ENCODE results near the gene SULF2.
"Not testable (repeated sequence)": the region's sequence is repeated elsewhere in the genome, so short reads cannot be mapped to it uniquely, and the experiment has no call there.

SULF2 gene

DNA sequence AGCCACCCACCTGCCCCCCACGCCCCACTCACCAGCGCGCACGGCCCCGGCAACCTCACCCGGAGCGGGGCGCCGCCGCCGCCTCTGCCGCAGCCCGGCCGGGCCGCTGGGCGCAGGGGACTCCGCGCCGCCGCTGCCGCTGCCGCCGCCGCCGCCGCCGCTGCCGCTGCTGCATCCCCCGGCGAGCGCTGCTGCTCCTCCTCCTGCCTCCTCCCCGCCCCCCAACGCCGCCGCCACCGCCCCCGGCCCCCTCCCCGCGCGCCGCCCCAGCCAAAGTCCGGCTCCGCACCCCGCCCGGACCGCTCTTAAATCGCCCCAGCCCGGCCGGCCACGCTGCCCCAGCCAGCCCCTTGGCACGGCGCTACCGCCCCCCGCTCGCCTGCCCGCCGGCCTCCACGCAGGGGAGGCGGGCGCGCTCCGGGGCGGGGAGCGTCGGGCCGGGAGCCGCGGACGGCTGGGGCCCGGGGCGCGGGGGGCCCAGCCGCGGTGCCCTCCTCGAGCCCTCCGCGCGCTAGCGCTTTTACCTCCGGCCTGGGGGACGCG is at the start of gene SULF2:
TSS of gene SULF2 (minus strand) at position 171 of the 543 bp plus-strand sequence. CDS start 28,118 bp downstream, outside the sequence.
- DNase-seq, result no peak

DNA sequence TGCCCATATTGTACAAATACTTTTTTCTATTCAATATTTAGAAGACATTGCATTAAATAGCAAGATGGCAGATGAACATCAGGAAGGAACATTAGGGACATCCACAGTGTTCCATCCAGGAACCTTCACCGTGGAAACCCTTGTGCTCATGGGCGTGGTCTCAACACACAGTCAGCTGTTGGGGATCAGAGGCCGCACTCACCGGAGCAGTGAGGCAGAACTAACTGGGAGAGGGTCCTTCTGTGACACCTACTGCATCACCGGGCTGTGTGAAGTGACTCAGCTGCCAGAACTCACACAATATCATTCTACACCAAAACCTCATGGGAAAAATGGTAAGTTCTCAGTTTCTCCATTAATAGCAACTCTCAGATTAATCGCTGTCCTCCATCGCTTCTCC is 46.4 kb upstream of the SULF2 start:
- DNase-seq, result not testable (repeated sequence)

DNA sequence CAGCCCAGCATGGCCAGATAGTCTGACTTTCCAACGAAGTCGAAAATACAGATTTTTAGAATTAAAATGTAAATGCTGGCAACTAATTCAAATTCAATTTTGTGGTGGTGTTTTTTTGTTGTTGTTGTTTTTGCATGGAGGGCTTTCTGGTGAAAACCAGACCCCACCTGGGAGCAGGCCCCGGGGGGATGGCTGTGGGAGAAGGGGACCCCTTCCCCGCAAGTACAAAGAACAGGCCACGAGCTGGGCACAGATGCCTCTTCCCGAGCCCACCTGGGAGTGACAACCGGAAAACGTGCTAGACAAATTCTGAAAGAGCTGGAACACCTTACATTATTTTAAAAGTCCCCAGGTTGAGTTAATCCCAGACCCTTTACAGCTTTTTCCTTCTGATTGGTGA is 41.4 kb upstream of the SULF2 start:
- not testable (repeated sequence) for DNase-seq

DNA sequence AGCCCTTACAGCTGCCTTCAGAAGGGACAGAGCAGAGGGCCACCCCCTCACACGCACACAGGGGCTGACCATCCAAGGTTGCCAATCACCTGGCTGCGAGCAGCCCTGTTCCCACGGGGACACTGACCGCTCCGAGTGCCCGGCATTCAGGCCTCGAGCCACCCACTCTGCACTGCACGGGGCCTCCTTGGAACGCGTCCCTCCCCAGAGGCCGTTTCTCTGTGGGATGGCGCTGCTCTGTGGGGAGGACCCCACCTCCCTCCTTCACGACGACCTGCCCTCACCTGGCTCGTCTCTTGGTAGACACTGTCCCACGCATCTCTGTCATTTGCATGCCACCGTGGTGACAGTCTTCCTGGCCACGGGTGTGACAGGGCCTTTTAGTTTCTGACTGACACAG is 40.7 kb upstream of the SULF2 start:
- DNase-seq, result not testable (repeated sequence)

DNA sequence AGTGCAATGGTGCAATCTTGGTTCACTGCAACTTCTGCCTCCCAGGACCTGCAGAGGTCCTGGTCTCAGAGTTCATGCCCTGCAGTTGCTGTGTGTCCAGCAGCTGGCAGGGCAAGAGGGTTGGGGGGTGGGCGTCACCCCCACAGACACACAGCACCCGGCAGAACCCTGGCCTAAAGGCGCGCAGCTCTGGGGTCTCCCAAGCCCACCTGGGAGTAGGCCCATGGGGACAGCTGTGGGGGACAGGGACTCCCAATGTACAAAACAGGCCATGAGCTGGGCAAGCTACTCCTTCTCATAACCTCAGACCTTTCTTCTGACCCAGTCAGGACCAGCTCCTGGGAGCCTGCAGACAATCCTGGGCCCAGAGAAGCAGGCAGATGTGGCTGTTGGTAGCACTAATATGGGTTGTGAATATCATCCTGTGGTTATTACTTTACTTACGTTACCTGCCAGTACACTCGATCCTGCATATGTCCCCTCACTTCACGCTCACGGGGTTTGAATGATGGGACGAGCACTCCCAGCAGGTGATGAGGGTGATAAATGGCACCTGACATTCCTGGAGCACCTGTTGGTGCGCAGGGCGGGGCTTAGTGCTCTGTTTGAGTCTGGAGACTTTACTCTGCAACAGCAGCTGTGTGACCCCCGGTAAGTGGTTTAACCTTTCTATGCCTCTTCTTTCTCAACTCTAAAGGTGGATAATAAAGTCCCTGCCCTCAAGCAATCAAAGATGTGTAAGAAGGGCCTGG is 39.9 kb upstream of the SULF2 start:
- DNase-seq, result no peak

DNA sequence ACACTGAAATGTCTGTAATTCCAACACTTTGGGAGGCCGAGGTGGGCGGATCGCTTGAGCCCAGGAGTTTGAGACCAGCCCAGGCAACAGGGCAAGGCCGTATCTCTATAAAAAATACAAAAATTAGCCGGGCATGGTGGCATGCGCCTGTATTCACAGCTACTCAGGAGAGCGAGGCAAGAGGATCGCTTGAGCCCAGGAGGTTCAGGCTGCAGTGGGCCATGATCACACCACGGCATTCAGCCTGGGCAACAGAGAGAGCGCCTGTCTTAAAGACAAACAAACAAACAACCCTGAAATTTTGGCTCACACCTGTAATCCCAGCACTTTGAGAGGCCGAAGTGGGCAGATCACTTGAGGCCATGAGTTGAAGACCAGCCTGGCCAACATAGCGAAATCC is 38.7 kb upstream of the SULF2 start:
- DNase-seq, result not testable (repeated sequence)

DNA sequence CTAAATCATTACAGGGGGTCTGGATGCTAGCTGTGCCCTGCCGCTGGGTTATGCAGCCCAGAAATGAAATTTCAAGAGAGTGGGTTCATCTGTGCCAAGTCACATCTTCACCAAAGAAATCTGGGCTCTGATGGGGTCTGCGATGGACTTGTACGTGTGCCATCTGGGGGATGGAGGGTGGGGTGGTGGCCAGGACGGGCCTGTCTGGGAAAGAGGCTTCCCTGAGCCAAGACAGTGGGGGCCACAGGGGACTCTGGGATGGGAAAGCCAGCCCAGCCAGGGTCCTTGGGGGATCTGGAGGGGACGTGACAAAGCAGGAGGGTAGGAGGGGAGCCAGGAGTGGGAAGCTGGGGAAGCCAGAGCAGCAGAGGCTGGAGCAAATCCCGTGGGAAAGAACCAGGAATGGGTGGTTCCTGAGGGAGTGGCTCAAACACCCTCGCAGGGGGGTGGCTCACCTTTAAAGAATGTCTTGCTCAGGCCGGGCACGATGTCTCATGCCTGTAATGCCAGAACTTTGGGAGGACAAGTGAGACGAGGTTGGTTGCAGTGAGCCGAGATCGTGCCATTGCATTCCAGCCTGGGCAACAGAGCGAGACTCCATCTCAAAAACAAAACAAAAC is 36.3 kb upstream of the SULF2 start:
- DNase-seq, result no peak

DNA sequence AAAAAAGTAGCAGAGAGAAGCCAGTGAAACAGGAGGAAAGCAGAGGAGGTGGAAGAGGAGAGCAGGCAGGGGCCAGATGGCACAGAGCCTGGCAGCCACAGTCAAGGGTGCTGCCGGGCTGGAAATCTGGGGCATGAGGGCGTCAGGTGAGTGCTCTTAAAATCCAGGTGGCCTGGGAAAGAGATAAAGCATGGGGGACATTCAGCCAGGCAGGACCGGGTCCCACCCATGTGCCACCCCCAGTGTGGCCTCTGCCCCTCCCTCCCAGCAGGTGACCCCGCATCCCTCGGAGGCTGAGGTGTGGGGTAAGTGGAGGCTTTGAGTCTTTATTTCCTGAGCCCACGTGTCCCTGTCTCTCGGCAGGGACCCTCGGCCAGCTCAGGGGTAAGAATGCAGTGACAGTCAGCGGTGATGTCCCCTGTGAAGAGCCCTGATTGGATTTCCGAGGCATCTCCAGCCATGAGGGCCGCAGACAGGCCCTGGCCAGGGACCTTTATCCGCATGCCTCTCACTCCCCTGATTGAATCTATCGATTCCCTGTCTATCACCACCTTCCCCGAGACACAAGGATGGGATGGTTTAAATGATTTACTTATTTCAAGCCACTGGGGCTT is 33.8 kb upstream of the SULF2 start:
- DNase-seq, result no peak

DNA sequence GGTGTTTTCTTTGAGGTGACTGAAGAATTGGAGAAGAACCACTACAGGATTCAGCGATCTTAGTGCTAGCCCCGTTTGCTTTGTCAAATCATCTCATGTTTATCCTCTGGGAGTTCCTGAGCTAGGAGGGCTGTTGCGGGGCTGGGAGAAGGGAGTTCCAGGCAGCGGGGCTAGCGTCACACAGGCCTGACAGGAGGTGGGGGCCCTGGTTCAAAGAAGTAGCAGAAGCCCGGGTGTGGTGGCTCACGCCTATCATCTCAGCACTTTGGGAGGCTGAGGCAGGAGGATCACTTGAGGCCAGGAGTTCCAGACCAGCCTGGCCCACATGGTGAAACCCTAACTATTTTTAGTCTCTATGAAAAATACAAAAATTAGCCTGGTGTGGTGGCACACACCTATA is 33.2 kb upstream of the SULF2 start:
- no peak for DNase-seq

DNA sequence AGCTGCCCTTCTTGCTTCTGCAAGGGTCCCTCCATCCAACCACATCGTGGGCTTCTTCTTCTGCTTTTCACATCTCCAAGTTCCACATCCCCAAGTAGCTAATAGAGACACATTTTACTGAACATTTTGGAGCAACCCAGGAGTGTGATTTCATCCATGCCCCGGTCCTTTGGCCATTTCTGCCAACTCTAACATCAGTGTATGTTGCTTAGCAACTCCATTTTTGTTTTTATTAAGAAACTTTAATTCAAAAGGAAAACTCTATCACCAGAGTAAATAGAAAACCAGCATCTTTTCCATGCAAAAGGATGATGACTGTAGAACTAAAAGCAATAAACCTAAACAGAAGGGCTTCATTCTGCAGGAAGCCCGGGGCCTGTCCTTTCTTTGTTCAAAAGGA is 32.7 kb upstream of the SULF2 start:
- DNase-seq, result no peak

DNA sequence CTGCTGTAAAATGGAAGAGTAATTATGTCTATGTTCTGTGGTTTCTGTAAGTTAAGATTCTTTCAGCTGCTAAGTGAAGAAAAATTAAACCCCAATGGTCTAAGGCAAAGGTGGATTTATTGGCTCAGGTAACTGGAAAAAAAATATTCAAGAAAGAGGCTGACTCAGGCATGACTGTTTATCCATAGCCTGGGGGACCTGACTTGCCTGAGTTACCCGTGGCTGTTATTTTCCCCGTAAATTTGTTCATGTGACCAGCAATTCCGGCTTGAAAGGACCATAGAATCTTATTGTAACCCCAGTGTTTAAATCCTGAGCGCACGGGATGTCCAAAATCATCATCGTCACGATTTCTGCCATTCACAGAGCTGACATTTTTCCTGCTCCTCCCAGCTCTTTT is 32.3 kb upstream of the SULF2 start:
- DNase-seq, result no peak

DNA sequence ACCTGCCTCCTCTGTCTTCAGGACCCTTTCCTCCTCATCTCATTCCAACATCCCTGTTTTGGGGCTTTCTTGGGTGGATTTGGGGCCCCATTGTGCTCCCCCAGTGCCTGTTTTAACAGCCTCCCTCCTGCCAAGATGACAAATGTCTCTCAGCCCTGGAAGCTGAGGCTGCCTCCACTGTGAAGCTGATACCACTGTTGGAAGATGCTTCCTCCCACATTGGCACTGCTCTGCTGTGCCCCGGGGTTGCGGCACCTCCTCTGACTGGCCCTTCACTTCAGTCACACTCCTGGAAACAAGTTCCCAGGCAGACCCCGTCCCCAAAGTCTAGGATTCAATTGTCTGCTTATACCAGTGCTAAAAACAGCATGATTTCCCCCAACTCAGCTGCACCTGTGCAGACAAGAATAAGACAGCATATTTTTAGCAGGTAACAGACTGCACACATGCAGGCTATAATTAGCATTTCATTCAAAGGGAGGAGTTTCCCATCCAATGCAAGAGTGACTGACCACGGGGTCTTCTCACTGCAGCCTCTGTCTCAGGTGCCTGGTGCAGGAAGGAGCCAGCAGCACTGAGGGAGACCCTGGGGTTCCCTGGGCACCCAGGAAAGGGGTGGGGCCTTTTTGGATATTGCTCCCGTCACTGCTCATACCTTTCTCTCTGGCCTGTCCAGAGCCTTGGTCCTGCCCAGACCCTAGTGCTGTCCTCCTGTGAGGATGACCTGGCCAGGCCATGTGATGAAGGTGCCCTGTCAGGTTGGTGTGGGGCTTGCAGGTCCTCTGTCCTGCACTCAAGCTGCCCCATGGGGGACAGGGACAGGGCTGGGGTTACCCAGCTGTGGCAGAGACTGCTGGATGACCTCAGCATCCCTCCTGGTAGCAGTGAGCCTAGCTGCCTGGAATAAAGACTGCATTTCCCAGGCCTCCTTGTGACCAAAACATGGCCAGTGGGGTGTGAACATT is 31.5 kb upstream of the SULF2 start:
- DNase-seq, result no peak

DNA sequence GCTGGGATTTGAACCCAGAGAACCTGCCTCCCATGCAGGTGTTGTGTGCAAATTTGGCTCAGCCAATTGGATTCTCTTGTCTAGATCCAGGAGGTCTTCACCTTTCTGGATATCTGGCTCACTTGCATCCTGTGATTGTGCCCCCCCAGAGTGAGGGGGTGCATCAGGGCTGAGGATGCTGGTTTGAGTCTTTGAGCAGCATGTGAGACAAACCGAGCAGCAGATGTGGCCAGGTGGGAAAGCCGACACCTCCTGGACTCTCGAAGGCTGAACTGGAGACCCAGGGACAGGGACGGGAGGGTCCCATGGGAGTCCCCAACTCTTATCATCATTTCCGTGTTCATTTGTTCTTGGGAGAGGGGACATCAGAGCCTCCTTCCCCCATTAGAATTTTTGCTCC is 30.6 kb upstream of the SULF2 start:
- no peak for DNase-seq

DNA sequence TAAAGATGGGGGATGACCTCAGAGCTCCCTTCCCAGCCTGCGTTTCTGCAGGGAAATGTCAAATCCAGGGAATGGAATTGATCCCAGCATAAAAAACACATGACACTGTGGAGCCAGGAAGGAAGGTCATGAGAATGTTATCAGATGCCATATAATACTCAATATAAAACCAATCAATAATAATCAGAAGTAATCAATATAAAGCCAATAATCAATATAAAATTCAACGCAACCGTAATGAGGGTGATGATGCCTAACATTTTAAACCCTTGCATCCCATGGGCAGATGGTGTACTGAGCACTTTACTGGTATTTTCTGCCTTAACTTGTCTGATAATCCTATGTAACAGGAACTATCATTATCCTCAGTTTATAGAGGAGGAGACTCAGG is 30.1 kb upstream of the SULF2 start:
- no peak for DNase-seq

DNA sequence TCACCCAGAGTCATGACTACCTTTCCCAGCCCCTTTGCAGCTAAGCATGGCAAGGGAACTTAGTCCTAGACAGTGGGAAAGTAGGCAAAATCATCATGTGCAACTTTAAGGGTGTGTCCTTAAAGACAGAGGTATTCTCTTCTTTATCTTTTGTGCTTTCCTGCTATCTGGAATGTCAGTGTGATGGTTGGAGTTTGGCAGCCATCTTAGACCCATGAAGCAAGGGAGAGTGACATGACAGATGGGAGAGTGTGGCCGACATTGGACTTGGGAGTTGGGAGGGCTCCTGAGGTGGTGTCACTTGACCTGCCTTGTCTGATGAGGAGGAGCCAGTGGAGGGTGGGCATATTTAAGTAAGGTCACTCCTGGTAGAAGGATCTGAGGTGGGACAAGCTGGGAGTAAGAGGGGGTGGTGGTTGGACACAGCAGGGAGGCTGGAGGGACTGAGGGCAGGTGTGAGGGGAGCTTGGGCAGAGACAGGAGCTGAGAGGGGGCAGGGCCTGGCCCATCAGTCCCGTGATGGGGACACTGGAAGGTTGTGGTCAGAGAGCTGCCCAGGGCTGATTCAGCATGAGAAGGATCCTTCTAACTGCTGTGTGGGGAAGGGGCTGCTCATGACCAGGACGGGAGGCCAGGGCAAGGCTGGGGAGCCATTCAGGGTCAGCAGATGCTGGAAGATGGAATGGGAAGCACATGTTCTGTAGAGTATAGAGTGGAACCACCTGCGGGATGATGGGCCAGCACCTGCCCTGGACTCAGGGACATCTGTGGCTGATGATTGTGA is 29.5 kb upstream of the SULF2 start:
- DNase-seq, result no peak

DNA sequence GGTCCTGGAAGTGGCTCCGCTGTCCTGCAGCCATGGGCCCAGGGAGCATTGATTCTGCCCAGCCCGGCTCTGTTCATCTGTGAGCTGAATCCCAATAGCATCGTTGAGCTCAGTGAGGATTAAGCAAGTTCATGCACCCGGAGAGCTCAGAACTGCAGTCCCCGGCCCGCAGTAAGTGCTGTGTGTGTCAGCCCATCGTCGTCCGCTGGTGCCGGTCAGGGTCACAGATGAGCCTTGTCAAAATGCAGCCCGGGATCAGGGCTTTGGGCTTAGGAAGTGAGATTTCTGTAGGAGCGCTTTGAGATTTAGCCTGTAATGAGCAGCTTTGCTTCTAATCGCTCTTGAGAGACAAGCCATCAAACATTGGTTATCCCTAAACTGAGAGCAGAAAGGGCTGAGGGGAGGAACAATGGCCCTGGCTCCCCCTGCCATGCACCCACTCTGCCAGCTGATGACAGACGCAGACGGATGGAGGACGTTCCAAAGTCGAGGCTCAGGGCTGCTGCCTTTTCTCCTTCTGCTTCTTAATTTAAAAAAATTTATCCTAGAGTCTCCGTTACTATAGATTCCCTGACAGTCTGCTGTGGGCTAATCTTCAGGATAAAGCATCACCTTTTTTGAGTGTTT is 25.6 kb upstream of the SULF2 start:
- DNase-seq, result no peak

DNA sequence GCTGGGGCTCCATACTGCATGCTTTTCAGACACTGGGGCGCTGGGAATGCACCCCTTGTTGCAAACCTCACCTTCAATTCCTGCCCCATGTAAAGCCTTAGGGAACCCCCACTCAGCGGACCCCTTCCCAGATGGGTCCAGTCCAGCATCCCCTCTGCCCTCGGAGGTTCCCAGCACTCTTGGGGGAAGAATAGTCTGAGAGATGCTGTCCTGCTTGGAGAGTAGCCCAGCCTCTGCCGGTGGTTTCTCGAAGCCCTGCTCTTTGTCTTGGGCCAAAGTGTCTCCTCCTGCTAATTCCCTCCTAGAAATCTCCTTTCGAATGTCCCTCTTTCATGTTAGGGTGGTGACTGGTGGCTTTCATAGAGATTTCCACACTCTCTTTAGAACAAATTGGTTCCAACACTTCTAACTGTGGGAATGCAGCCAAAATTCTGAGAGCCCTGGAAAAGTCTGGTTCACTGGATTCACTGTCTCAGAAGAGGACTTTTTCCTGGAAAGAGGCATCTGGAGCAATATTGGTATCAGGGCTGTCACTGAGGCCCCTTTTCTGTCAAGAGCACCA is 24.9 kb upstream of the SULF2 start:
- no peak for DNase-seq

DNA sequence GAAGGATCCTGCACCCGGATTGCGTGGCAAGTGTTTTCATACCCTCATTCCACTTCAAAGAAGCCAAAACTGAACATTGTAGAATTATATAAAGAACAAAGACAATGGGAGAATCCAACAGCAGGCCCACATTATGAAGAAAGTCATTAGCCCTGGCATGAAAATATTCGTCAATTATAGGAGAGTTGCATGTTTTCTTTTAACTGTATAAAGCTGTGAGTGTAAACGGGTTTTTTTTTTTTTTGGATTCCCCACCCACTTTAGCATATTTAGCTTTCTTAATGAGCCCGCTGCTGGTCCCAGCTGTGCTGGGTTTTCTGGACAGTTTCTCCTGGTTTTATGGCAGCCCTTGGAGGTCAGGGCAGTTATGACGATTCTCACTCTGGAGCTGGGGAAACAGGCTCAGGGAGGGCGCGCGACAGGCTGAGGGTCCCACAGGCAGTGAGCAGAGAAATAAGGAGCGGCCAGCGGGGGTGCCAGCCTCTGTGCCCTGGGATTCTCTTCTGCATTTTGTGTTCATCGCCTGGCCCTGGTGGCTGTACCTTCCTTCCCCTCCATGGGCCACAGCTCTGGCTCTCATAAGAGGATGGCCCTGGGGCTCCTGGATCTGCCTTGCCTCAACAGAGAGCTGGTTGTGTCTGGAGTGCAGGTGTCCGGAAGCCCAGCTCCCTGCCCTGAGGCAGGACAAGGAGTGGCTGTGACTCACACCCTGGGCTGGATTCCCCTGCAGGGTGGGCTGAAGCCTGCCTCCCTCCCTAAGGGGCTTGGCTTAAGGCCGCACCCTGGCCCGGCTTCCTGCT is 24.1 kb upstream of the SULF2 start:
- DNase-seq, result no peak

DNA sequence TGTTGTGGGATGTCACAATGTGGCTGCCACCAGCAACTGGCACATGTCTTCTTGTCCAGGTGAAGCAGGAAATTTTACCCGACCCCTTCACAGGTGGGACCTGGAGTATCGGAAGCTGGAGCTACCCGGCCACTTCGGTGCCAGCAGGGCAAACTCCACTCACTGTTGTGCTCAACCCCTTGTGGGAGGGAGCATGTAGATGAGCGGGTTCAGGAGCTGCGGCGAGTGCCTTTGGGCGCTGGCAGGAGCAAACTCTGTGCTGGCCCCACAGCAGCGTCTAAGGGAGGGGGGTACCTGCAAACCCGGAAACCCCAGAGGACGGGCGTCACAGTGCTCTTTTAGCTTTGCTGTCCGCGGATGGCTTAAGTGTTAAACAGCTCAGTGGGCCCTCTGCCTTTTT is 20.7 kb upstream of the SULF2 start:
- no peak for DNase-seq

DNA sequence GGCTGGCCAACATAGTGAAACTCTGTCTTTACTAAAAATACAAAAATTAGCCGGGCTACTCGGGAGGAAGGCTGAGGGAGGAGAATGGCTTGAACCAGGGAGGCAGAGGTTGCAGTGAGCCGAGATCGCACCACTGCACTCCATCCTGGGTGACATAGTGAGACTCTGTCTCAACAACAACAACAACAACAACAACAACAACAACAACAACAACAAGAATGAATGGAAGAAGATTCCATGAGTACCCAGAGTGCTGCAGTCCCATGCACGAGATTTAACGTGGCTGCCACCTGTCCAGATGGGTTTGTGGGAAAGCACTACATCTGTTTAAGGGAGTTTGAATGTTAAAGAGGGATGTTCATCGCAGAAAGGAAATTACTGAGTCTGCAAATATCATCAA is 19.7 kb upstream of the SULF2 start:
- not testable (repeated sequence) for DNase-seq

Data from CD4-positive, alpha-beta T cell treated with Interleukin-4 for 1 hour (primary cell).